ENCODE results near the gene ARSK.

Gene ARSK

GRCh38 chr5:95626701-95627100 is 71.8 kb downstream of the ARSK start:
- no peak overlapping the region for H2AFZ ChIP-seq (ENCODE audit: low read length)
- H3K4me2 ChIP-seq (ENCODE audit: low read length), result no peak overlapping the region
- no peak overlapping the region for H3K27ac ChIP-seq (ENCODE audit: low read depth, low read length, poor library complexity, severe bottlenecking)
- no peak for TF ChIP-seq EZH2 (IDR thresholded peaks at IDR 0.05; ENCODE audit: borderline replicate concordance, low read length)
- TF ChIP-seq, protein P1, sequence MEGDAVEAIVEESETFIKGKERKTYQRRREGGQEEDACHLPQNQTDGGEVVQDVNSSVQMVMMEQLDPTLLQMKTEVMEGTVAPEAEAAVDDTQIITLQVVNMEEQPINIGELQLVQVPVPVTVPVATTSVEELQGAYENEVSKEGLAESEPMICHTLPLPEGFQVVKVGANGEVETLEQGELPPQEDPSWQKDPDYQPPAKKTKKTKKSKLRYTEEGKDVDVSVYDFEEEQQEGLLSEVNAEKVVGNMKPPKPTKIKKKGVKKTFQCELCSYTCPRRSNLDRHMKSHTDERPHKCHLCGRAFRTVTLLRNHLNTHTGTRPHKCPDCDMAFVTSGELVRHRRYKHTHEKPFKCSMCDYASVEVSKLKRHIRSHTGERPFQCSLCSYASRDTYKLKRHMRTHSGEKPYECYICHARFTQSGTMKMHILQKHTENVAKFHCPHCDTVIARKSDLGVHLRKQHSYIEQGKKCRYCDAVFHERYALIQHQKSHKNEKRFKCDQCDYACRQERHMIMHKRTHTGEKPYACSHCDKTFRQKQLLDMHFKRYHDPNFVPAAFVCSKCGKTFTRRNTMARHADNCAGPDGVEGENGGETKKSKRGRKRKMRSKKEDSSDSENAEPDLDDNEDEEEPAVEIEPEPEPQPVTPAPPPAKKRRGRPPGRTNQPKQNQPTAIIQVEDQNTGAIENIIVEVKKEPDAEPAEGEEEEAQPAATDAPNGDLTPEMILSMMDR (IDR thresholded peaks at IDR 0.05; ENCODE audit: low read length), result no peak
- H3K27me3 ChIP-seq (ENCODE audit: insufficient read depth, low read length), result no peaks in the 10 kb centered on the region
- peaks cover 4% of the 10 kb centered on the region for H3K4me1 ChIP-seq (ENCODE audit: insufficient read depth, low read length, severe bottlenecking)
- peaks cover 4% of the 10 kb centered on the region; the same call in 1 of the 2 replicates for H3F3A ChIP-seq (ENCODE audit: insufficient read depth, low read length)
- H3K4me3 ChIP-seq (ENCODE audit: low read depth, low read length, poor library complexity, severe bottlenecking), result no peak overlapping the region
- H3K36me3 ChIP-seq (ENCODE audit: insufficient read depth, low read length), result no peaks in the 10 kb centered on the region; the same call in 1 of the 2 replicates
- H3K9me3 ChIP-seq (ENCODE audit: low read length), result no peaks in the 10 kb centered on the region
- H4K20me1 ChIP-seq (ENCODE audit: insufficient read depth, low read length), result no peaks in the 10 kb centered on the region
- H3K9me2 ChIP-seq (ENCODE audit: low read depth, low read length), result no peaks in the 10 kb centered on the region
- H3K79me2 ChIP-seq (ENCODE audit: insufficient read depth, low read length), result no peaks in the 10 kb centered on the region
- H3K9ac ChIP-seq (ENCODE audit: low read length), result no peak overlapping the region

DNA sequence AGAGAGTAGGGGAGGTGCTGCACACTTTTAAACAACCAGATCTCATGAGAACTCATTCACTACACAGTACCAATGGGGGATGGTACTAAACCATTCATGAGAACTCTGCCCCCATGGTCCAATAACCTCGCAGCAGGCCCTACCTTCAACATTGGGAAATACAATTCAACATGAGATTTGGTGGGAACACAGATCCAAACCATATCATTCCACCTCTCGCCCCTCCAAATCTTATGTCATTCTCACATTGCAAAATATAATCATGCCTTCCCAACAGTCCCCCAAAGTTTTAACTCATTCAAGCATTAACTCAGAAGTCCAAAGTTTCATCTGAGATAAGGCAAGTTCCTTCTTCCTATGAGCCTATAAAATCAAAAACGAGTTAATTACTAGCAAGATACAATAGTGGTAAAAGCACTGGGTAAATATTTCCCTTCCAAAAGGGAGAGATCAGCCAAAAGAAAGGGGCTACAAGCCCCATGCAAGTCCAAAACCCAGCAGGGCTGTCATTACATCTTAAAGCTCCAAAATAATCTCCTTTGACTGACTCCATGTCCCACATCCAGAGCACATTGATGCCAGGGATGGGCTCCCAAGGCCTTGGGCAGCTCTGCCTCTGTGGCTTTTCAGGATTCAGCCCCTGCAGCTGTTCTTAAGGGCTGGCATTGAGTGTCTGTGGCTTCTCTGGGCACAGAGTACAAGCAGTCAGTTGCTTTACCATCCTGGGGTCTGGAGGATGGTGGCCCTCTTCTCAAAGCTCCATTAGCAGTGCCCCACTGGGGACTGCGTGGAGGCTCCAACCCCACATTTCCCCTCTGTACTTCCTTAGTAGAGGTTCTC is 73.3 kb downstream of the ARSK start:
- Histone ChIP-seq H4K20me1 (ENCODE audit: insufficient read depth, low read length) (no peaks in the 10 kb centered on the region), H3K4me2 (ENCODE audit: low read length) (no peak overlapping the region), H3K4me3 (ENCODE audit: low read depth, low read length, poor library complexity, severe bottlenecking) (no peak overlapping the region)

GRCh38 chr5:95628933-95629332 is 74.0 kb downstream of the ARSK start:
- Histone ChIP-seq H3K9me2 (ENCODE audit: low read depth, low read length) (no peaks in the 10 kb centered on the region), H3K9ac (ENCODE audit: low read length) (no peak overlapping the region), H3K27ac (ENCODE audit: low read depth, low read length, poor library complexity, severe bottlenecking) (no peak overlapping the region), H3K4me3 (ENCODE audit: low read depth, low read length, poor library complexity, severe bottlenecking) (no peak overlapping the region), H3K79me2 (ENCODE audit: insufficient read depth, low read length) (no peaks in the 10 kb centered on the region), H3K4me1 (ENCODE audit: insufficient read depth, low read length, severe bottlenecking) (no peaks in the 10 kb centered on the region), H3K4me2 (ENCODE audit: low read length) (no peak overlapping the region), H3K9me3 (ENCODE audit: low read length) (no peaks in the 10 kb centered on the region), H2AFZ (ENCODE audit: low read length) (no peak overlapping the region), H3K36me3 (ENCODE audit: insufficient read depth, low read length) (no peaks in the 10 kb centered on the region; the same call in 1 of the 2 replicates), H3F3A (ENCODE audit: insufficient read depth, low read length) (no peaks in the 10 kb centered on the region), H4K20me1 (ENCODE audit: insufficient read depth, low read length) (no peaks in the 10 kb centered on the region), H3K27me3 (ENCODE audit: insufficient read depth, low read length) (no peaks in the 10 kb centered on the region)
- TF ChIP-seq, protein P1 (IDR thresholded peaks at IDR 0.05; ENCODE audit: low read length), result no peak
- TF ChIP-seq EZH2 (IDR thresholded peaks at IDR 0.05; ENCODE audit: borderline replicate concordance, low read length), result no peak

More for the DNA sequence above, 73.3 kb downstream of the ARSK start:
- Histone ChIP-seq H3F3A (ENCODE audit: insufficient read depth, low read length) (no peaks in the 10 kb centered on the region), H3K27me3 (ENCODE audit: insufficient read depth, low read length) (no peaks in the 10 kb centered on the region), H3K4me1 (ENCODE audit: insufficient read depth, low read length, severe bottlenecking) (no peaks in the 10 kb centered on the region), H3K9me3 (ENCODE audit: low read length) (no peaks in the 10 kb centered on the region), H2AFZ (ENCODE audit: low read length) (no peak overlapping the region), H3K79me2 (ENCODE audit: insufficient read depth, low read length) (no peaks in the 10 kb centered on the region), H3K9ac (ENCODE audit: low read length) (no peak overlapping the region), H3K9me2 (ENCODE audit: low read depth, low read length) (no peaks in the 10 kb centered on the region), H3K36me3 (ENCODE audit: insufficient read depth, low read length) (no peaks in the 10 kb centered on the region; the same call in 1 of the 2 replicates), H3K27ac (ENCODE audit: low read depth, low read length, poor library complexity, severe bottlenecking) (no peak overlapping the region)
- no peak for TF ChIP-seq EZH2 (IDR thresholded peaks at IDR 0.05; ENCODE audit: borderline replicate concordance, low read length)
- TF ChIP-seq, protein P1 (IDR thresholded peaks at IDR 0.05; ENCODE audit: low read length), result no peak

All from OCI-LY1 (cell line).